Right cardiac atrium (tissue), 5 donors: Measurements from ENCODE around the gene LRRC14B. TPM values are rescaled to one million over a fixed set of nuclear protein-coding genes. Genes with fewer than 3 reads are reported as not detected.

Experiments
- ATAC-seq, 2 donors: fragments of 200-7000 bp; cut with Tn5 transposase; one replicate each; pipeline versions ENCODE4 v1.8.0 to v1.9.1; 2020; ENCODE audit warnings: moderate library complexity in 2 of 2, mild to moderate bottlenecking in 1 of 2
- DNase-seq, 3 donors: peaks; one replicate each; pipeline ENCODE4 v3.0.0-alpha.2; 2020
- H3K27ac ChIP-seq: one replicate; pipeline ENCODE4 v1.5.1; 2013; ENCODE audit warnings: mild to moderate bottlenecking, low read length, control low read depth, moderate library complexity
- H3K27me3 ChIP-seq: one replicate; pipeline ENCODE4 v1.6.1; 2013; ENCODE audit not compliant: control insufficient read depth, insufficient read depth
- H3K4me1 ChIP-seq: one replicate; pipeline ENCODE4 v1.6.1; 2013; ENCODE audit warnings: low read length; ENCODE audit not compliant: control insufficient read depth, insufficient read depth
- H3K4me3 ChIP-seq: one replicate; pipeline ENCODE4 v1.5.1; 2013; ENCODE audit warnings: low read length, control low read depth
- H3K9me3 ChIP-seq: one replicate; pipeline ENCODE4 v1.6.1; 2013; ENCODE audit warnings: low read length; ENCODE audit not compliant: control insufficient read depth
- WGBS: extraction: QIAGEN DNeasy Blood & Tissue Kit; methylation state at CpG from one replicate; pipeline ENCODE4 v1.1.7; 2013; 5-methylcytosine and 5-hydroxymethylcytosine counted together
- intact Hi-C, 4 donors: fragments of 100-400 bp; cut with DNase I; formaldehyde crosslinking; loops; one replicate each; pipeline versions ENCODE4 v1.11.0 to v1.14.0; 2022 to 2023
- polyA plus RNA-seq: library from polyadenylated mRNA; stranded (reverse); fragments of 200-250 nt; gene quantifications from one replicate; pipeline ENCODE4 v1.2.3, GENCODE V29; 2013
- total RNA-seq, 4 donors: library from RNA; stranded (reverse); fragmentation: NEBNext Ultra II Directional; extraction: Animal tissue kit (Norgen Biotek cat#: 25700); gene quantifications; one replicate each; pipeline ENCODE4 v1.2.1, GENCODE V29; 2021
- donor health status: healthy with polysubstance abuse.
- donor health status: DM: no; HTN: yes; CAD: no.
- donor health status: DM: no; HTN: no; CAD: no.
- donor health status: DM: no; HTN: yes; CAD: no; lungs with severe emphysema.
- donor health status: DM: yes; HTN: yes; CAD: no.

The LRRC14B gene
- total and polyA plus RNA-seq, 5 donors, result 6.3 to 51.1 (median 38.1) TPM

- Histone ChIP-seq H3K27me3 (peaks cover 3% of the 10 kb centered on the region), H3K27ac (no peak overlapping the region), H3K9me3 (no peaks in the 10 kb centered on the region), H3K4me1 (no peaks in the 10 kb centered on the region), H3K4me3 (no peak overlapping the region)
- DNase-seq (no peak), ATAC-seq (no peak)
- intact Hi-C loops, result no loop called here
- 85% methylated on average over 8 of the region's 8 CpGs for WGBS
Measured at GRCh38 chr5:153256-153655, 38.0 kb upstream of the LRRC14B start.

- H3K27me3 ChIP-seq, result peaks cover 3% of the 10 kb centered on the region
- intact Hi-C loops, result no loop called here
- no peak for DNase-seq
- H3K4me3 ChIP-seq, result no peak overlapping the region
- WGBS, result 68% methylated on average over 10 of the region's 10 CpGs
- H3K27ac ChIP-seq, result no peak overlapping the region
- ATAC-seq, result no peak
- H3K4me1 ChIP-seq, result no peaks in the 10 kb centered on the region
- no peaks in the 10 kb centered on the region for H3K9me3 ChIP-seq
Measured at GRCh38 chr5:154236-154635, 37.1 kb upstream of the LRRC14B start.

- Histone ChIP-seq H3K4me3 (no peak overlapping the region), H3K9me3 (no peaks in the 10 kb centered on the region), H3K4me1 (no peaks in the 10 kb centered on the region), H3K27me3 (peaks cover 3% of the 10 kb centered on the region), H3K27ac (no peak overlapping the region)
- 87% methylated on average over 18 of the region's 18 CpGs for WGBS
- intact Hi-C loops, result no loop called here
- DNase-seq (no peak), ATAC-seq (no peak)
Measured at GRCh38 chr5:154826-155225, 36.5 kb upstream of the LRRC14B start.

GRCh38 chr5:155651-156410, 35.5 kb upstream of the LRRC14B start:
- Histone ChIP-seq H3K27me3 (peaks cover 3% of the 10 kb centered on the region), H3K27ac (no peak overlapping the region), H3K9me3 (no peaks in the 10 kb centered on the region), H3K4me3 (no peak overlapping the region), H3K4me1 (no peaks in the 10 kb centered on the region)
- ATAC-seq, result no peak
- 91% methylated on average over 23 of the region's 23 CpGs for WGBS
- intact Hi-C loops, result no loop called here
- no peak for DNase-seq

- DNase-seq (no peak), ATAC-seq (no peak)
- Histone ChIP-seq H3K9me3 (no peaks in the 10 kb centered on the region), H3K4me1 (no peaks in the 10 kb centered on the region), H3K27me3 (peaks cover 3% of the 10 kb centered on the region), H3K4me3 (no peak overlapping the region), H3K27ac (no peak overlapping the region)
- 86% methylated on average over 17 of the region's 17 CpGs for WGBS
- intact Hi-C loops, result no loop called here
Measured at GRCh38 chr5:156411-157072, 34.8 kb upstream of the LRRC14B start.

GRCh38 chr5:157126-157715, 34.1 kb upstream of the LRRC14B start:
- Histone ChIP-seq H3K27ac (no peak overlapping the region), H3K9me3 (no peaks in the 10 kb centered on the region), H3K27me3 (peaks cover 3% of the 10 kb centered on the region), H3K4me3 (no peak overlapping the region), H3K4me1 (no peaks in the 10 kb centered on the region)
- ATAC-seq, result no peak
- 90% methylated on average over 12 of the region's 12 CpGs for WGBS
- intact Hi-C loops, result no loop called here
- no peak for DNase-seq

- no peak for DNase-seq
- H3K9me3 ChIP-seq, result no peaks in the 10 kb centered on the region
- H3K27ac ChIP-seq, result no peak overlapping the region
- no peaks in the 10 kb centered on the region for H3K4me1 ChIP-seq
- intact Hi-C loops, result no loop called here
- H3K4me3 ChIP-seq, result no peak overlapping the region
- peaks cover 3% of the 10 kb centered on the region for H3K27me3 ChIP-seq
- 78% methylated on average over 11 of the region's 11 CpGs for WGBS
- no peak for ATAC-seq
Measured at GRCh38 chr5:157801-158200, 33.5 kb upstream of the LRRC14B start.

- H3K27ac ChIP-seq, result no peak overlapping the region
- no peak overlapping the region for H3K4me3 ChIP-seq
- ATAC-seq (no peak), DNase-seq (no peak)
- no peaks in the 10 kb centered on the region for H3K27me3 ChIP-seq
- 82% methylated on average over 17 of the region's 17 CpGs for WGBS
- no peaks in the 10 kb centered on the region for H3K9me3 ChIP-seq
- H3K4me1 ChIP-seq, result no peaks in the 10 kb centered on the region
- intact Hi-C loops, result no loop called here
Measured at GRCh38 chr5:158807-159447, 32.4 kb upstream of the LRRC14B start.

GRCh38 chr5:159448-160172, 31.7 kb upstream of the LRRC14B start:
- Histone ChIP-seq H3K4me1 (no peaks in the 10 kb centered on the region), H3K4me3 (no peak overlapping the region), H3K27me3 (no peaks in the 10 kb centered on the region), H3K9me3 (no peaks in the 10 kb centered on the region), H3K27ac (no peak overlapping the region)
- 66% methylated on average over 19 of the region's 19 CpGs for WGBS
- intact Hi-C loops, result no loop called here
- ATAC-seq, result no peak
- DNase-seq, result no peak

GRCh38 chr5:160173-160510, 31.2 kb upstream of the LRRC14B start:
- Histone ChIP-seq H3K9me3 (no peaks in the 10 kb centered on the region), H3K27ac (no peak overlapping the region), H3K4me1 (no peaks in the 10 kb centered on the region), H3K27me3 (no peaks in the 10 kb centered on the region), H3K4me3 (no peak overlapping the region)
- 81% methylated on average over 14 of the region's 14 CpGs for WGBS
- no peak for ATAC-seq
- DNase-seq, result no peak
- intact Hi-C loops, result no loop called here
